Liver (tissue), 9 donors: ENCODE measurements around the gene SQOR. TPM values are rescaled to one million over a fixed set of nuclear protein-coding genes. Genes with fewer than 3 reads are reported as not detected.

ENCODE experiments used
- DNase-seq: peaks from one replicate; pipeline ENCODE4 v3.0.0-alpha.2; 2017; ENCODE audit warnings: low spot score
- H3K27ac ChIP-seq, 2 donors: one replicate each; pipeline ENCODE4 v1.7.0; 2013; ENCODE audit warnings: inconsistent platforms in 2 of 2, low read length in 2 of 2, control low read depth in 1 of 2, low read depth in 1 of 2, mild to moderate bottlenecking in 1 of 2
- H3K27me3 ChIP-seq, 4 donors: one replicate each; pipeline versions ENCODE4 v1.6.1 to v1.7.0; 2013; ENCODE audit warnings: low read length in 3 of 4, inconsistent platforms in 1 of 4, mild to moderate bottlenecking in 1 of 4, moderate library complexity in 1 of 4; ENCODE audit not compliant: control insufficient read depth in 4 of 4, insufficient read depth in 4 of 4
- H3K36me3 ChIP-seq, 4 donors: one replicate each; pipeline versions ENCODE4 v1.6.1 to v1.7.0; 2013; ENCODE audit warnings: low read length in 3 of 4, mild to moderate bottlenecking in 3 of 4, low read depth in 1 of 4, moderate library complexity in 1 of 4; ENCODE audit not compliant: control insufficient read depth in 4 of 4, insufficient read depth in 3 of 4
- H3K4me1 ChIP-seq, 4 donors: one replicate each; pipeline versions ENCODE4 v1.6.1 to v1.7.0; 2013; ENCODE audit warnings: low read length in 3 of 4, mild to moderate bottlenecking in 3 of 4, moderate library complexity in 1 of 4; ENCODE audit not compliant: control insufficient read depth in 4 of 4, insufficient read depth in 4 of 4
- H3K4me3 ChIP-seq, 3 donors: one replicate each; pipeline versions ENCODE4 v1.6.1 to v1.7.0; 2013; ENCODE audit warnings: low read length in 3 of 3, control low read depth in 1 of 3, low read depth in 1 of 3, mild to moderate bottlenecking in 1 of 3
- H3K9ac ChIP-seq, 2 donors: one replicate each; pipeline ENCODE4 v1.7.0; 2013; ENCODE audit warnings: low read length in 2 of 2, mild to moderate bottlenecking in 2 of 2, moderate library complexity in 2 of 2, control low read depth in 1 of 2, low read depth in 1 of 2
- H3K9me3 ChIP-seq, 4 donors: one replicate each; pipeline versions ENCODE4 v1.6.1 to v1.7.0; 2013; ENCODE audit warnings: low read length in 3 of 4; ENCODE audit not compliant: control insufficient read depth in 4 of 4
- ATF3 ChIP-seq: IDR thresholded peaks from 2 replicates; pipeline ENCODE4 v1.6.1; 2016; ENCODE audit warnings: antibody characterized with exemption
- CTCF ChIP-seq: fragments of 150-350 bp; IDR thresholded peaks from 2 replicates; pipeline ENCODE4 v1.5.1; 2017; ENCODE audit warnings: improper control_type of control experiment, low read depth, low read length; ENCODE audit not compliant: missing input control
- EGR1 ChIP-seq, 2 donors: IDR thresholded peaks; 2 replicates each; pipeline ENCODE4 v1.6.1; 2016 to 2018; ENCODE audit warnings: antibody characterized with exemption in 2 of 2, low read depth in 2 of 2
- FOXA2 ChIP-seq: IDR thresholded peaks from 2 replicates; pipeline ENCODE4 v1.6.1; 2016; ENCODE audit warnings: antibody characterized with exemption
- HNF4A ChIP-seq, 2 donors: conservative IDR thresholded peaks; 2 replicates each; pipeline ENCODE4 v1.6.1; 2016; ENCODE audit warnings: antibody characterized with exemption in 2 of 2, mild to moderate bottlenecking in 2 of 2
- HNF4G ChIP-seq: IDR thresholded peaks from 2 replicates; pipeline ENCODE4 v1.6.1; 2016; ENCODE audit warnings: antibody characterized with exemption
- MAX ChIP-seq: IDR thresholded peaks from 2 replicates; pipeline ENCODE4 v1.6.1; 2016; ENCODE audit warnings: antibody characterized with exemption
- RAD21 ChIP-seq, 2 donors: IDR thresholded peaks; 2 replicates each; pipeline ENCODE4 v1.6.1; 2016; ENCODE audit warnings: antibody characterized with exemption in 2 of 2, mild to moderate bottlenecking in 2 of 2
- SP1 ChIP-seq: IDR thresholded peaks from 2 replicates; pipeline ENCODE4 v1.6.1; 2018; ENCODE audit warnings: antibody characterized with exemption, mild to moderate bottlenecking
- TAF1 ChIP-seq: conservative IDR thresholded peaks from 2 replicates; pipeline ENCODE4 v1.6.1; 2016; ENCODE audit warnings: antibody characterized with exemption, mild to moderate bottlenecking
- YY1 ChIP-seq: IDR thresholded peaks from 2 replicates; pipeline ENCODE4 v1.6.1; 2016; ENCODE audit warnings: antibody characterized with exemption, mild to moderate bottlenecking
- WGBS: extraction: QIAGEN DNeasy Blood & Tissue Kit; methylation state at CpG from one replicate; pipeline ENCODE4 v1.1.7; 2013; 5-methylcytosine and 5-hydroxymethylcytosine counted together
- polyA plus RNA-seq, 2 donors: library from polyadenylated mRNA; stranded (reverse) in 1 of 2; unstranded in 1 of 2; fragments of 200-250 nt in 1 of 2; fragments of >200 nt in 1 of 2; fragmentation: Nextera tagmentation in 1 of 2; extraction: Ambion mirVana in 1 of 2; gene quantifications; one replicate each; pipeline versions ENCODE4 v1.2.1 to v1.2.3, GENCODE V29; 2013 to 2015
- total RNA-seq, 2 donors: library from RNA; depleted of rRNA; stranded (reverse); fragments of >200 nt; gene quantifications; one replicate each; pipeline ENCODE4 v1.2.3, GENCODE V29; 2014
- donor health status: healthy.
- donor health status: healthy.
- donor health status: healthy.
- donor health status: healthy.
- donor health status: healthy.

Gene SQOR
- total and polyA plus RNA-seq, 4 donors = 29.6 to 41.7 (median 35.1) TPM

GRCh38 chr15:45588219-45588875, 46.5 kb upstream of the SQOR start:
- H3K9me3 ChIP-seq = no peaks in the 10 kb centered on the region
- H3K36me3 ChIP-seq = peaks cover 0 to 5% (median 2%) of the 10 kb centered on the region in 4 donors
- peak overlapping the region; percentile 97 to 99 for H3K27ac ChIP-seq
- no peak for DNase-seq
- 31% methylated on average over 6 of the region's 6 CpGs for whole genome bisulfite sequencing
- H3K4me1 ChIP-seq = peaks cover 0 to 27% (median 20%) of the 10 kb centered on the region in 4 donors
- TF ChIP-seq YY1 = no peak
- TF ChIP-seq FOXA2 = no peak
- TF ChIP-seq HNF4G = no peak
- no peak for TF ChIP-seq HNF4A (conservative IDR thresholded peaks at IDR 0.05)
- TF ChIP-seq EGR1 (IDR thresholded peaks at IDR 0.05; ENCODE audit: low read depth in 2 of 2) = no peak
- no peak for TF ChIP-seq RAD21 (IDR thresholded peaks at IDR 0.05)
- TF ChIP-seq ATF3 = no peak
- TF ChIP-seq SP1 = no peak
- no peaks in the 10 kb centered on the region for H3K27me3 ChIP-seq
- peak overlapping the region; percentile 95 to 96 for H3K9ac ChIP-seq
- peak overlapping the region; percentile 77 to 96 (median 87) for H3K4me3 ChIP-seq

GRCh38 chr15:45589256-45589655, 45.6 kb upstream of the SQOR start:
- Histone ChIP-seq H3K4me3 (no peak overlapping the region), H3K9ac (no peak overlapping the region)
- 87% methylated on average over 5 of the region's 5 CpGs for WGBS

More at GRCh38 chr15:45589256-45589655, 45.6 kb upstream of the SQOR start:
- peaks cover 0 to 27% (median 20%) of the 10 kb centered on the region in 4 donors for H3K4me1 ChIP-seq
- peaks cover 0 to 7% (median 3%) of the 10 kb centered on the region in 4 donors for H3K36me3 ChIP-seq
- DNase-seq = no peak
- H3K9me3 ChIP-seq = no peaks in the 10 kb centered on the region
- no peak overlapping the region for H3K27ac ChIP-seq
- H3K27me3 ChIP-seq = no peaks in the 10 kb centered on the region
- TF ChIP-seq HNF4G = no peak
- TF ChIP-seq MAX = no peak
- TF ChIP-seq CTCF = no peak
- no peak for TF ChIP-seq FOXA2
- no peak for TF ChIP-seq TAF1
- no peak for TF ChIP-seq YY1
- TF ChIP-seq ATF3 = no peak
